ENCODE data around the gene GRK2.
"Not testable (repeated sequence)": the region's sequence is repeated elsewhere in the genome, so short reads cannot be mapped to it uniquely, and the experiment has no call there.

GRK2 gene

GRCh38 chr11:67254798-67255197 lies 11.5 kb upstream of the GRK2 start:
- no peak for DNase-seq (ENCODE audit: low read depth)

GRCh38 chr11:67255353-67255752 lies 10.9 kb upstream of the GRK2 start:
- DNase-seq (ENCODE audit: low read depth): no peak

- no peak for DNase-seq (ENCODE audit: low read depth)
Observed at GRCh38 chr11:67255864-67256263, 10.4 kb upstream of the GRK2 start.

GRCh38 chr11:67256477-67257135 lies 9.7 kb upstream of the GRK2 start:
- DNase-seq (ENCODE audit: low read depth): no peak

GRCh38 chr11:67260406-67260805 lies 5.9 kb upstream of the GRK2 start:
- DNase-seq (ENCODE audit: low read depth): no peak

GRCh38 chr11:67260885-67261639 lies 5.2 kb upstream of the GRK2 start:
- not testable (repeated sequence) for DNase-seq (ENCODE audit: low read depth)

GRCh38 chr11:67261640-67261945 lies 4.7 kb upstream of the GRK2 start:
- DNase-seq (ENCODE audit: low read depth): no peak

- DNase-seq (ENCODE audit: low read depth): no peak
Observed at GRCh38 chr11:67261946-67262681, 4.2 kb upstream of the GRK2 start.

GRCh38 chr11:67262731-67263675 lies 3.3 kb upstream of the GRK2 start:
- no peak for DNase-seq (ENCODE audit: low read depth)

- DNase-seq (ENCODE audit: low read depth): no peak
Observed at GRCh38 chr11:67264260-67264659, 2.0 kb upstream of the GRK2 start.

- DNase-seq (ENCODE audit: low read depth): no peak
Observed at GRCh38 chr11:67264877-67265632, 1.2 kb upstream of the GRK2 start.

GRCh38 chr11:67265633-67266448 lies 432 bp upstream of the GRK2 start:
- DNase-seq (ENCODE audit: low read depth): no peak

- DNase-seq (ENCODE audit: low read depth): no peak
Observed at GRCh38 chr11:67267188-67268080, 1.2 kb downstream of the GRK2 start.

- DNase-seq (ENCODE audit: low read depth): no peak
Observed at GRCh38 chr11:67268081-67268961, 2.0 kb downstream of the GRK2 start.

GRCh38 chr11:67268962-67269268 lies 2.6 kb downstream of the GRK2 start:
- no peak for DNase-seq (ENCODE audit: low read depth)

- no peak for DNase-seq (ENCODE audit: low read depth)
Observed at GRCh38 chr11:67269401-67270255, 3.4 kb downstream of the GRK2 start.
